Breast epithelium (tissue), 3 donors: ENCODE results near the gene PDE6A.

Experiments
- CTCF ChIP-seq, 3 donors: fragments of 450-650 bp; IDR thresholded peaks; one replicate each; pipeline ENCODE4 v1.5.1; 2016 to 2017; ENCODE audit warnings: antibody characterized with exemption in 3 of 3, mild to moderate bottlenecking in 3 of 3, moderate library complexity in 3 of 3
- POLR2A ChIP-seq: fragments of 450-650 bp; IDR thresholded peaks from one replicate; pipeline ENCODE4 v1.6.1; 2016; ENCODE audit warnings: antibody characterized with exemption, mild to moderate bottlenecking, moderate library complexity

- no peak for TF ChIP-seq CTCF (IDR thresholded peaks at IDR 0.05)
- TF ChIP-seq POLR2A, result no peak
Measured at GRCh38 chr5:149860801-149861322, 83.7 kb downstream of the PDE6A start.
